DND-41 (cell line): ENCODE data around the gene KRT6B.

Experiments used
- CTCF ChIP-seq: IDR thresholded peaks from 2 replicates; pipeline ENCODE4 v1.5.1; 2012; ENCODE audit warnings: borderline replicate concordance, low read length, moderate library complexity, mild to moderate bottlenecking; ENCODE audit not compliant: poor library complexity, severe bottlenecking; ENCODE audit errors: extremely low read depth
- EZH2 ChIP-seq: IDR thresholded peaks from 3 replicates; pipeline ENCODE4 v1.6.1; 2012; ENCODE audit warnings: borderline replicate concordance, low read depth, mild to moderate bottlenecking, moderate library complexity, low read length, inconsistent platforms; ENCODE audit not compliant: severe bottlenecking

DNA sequence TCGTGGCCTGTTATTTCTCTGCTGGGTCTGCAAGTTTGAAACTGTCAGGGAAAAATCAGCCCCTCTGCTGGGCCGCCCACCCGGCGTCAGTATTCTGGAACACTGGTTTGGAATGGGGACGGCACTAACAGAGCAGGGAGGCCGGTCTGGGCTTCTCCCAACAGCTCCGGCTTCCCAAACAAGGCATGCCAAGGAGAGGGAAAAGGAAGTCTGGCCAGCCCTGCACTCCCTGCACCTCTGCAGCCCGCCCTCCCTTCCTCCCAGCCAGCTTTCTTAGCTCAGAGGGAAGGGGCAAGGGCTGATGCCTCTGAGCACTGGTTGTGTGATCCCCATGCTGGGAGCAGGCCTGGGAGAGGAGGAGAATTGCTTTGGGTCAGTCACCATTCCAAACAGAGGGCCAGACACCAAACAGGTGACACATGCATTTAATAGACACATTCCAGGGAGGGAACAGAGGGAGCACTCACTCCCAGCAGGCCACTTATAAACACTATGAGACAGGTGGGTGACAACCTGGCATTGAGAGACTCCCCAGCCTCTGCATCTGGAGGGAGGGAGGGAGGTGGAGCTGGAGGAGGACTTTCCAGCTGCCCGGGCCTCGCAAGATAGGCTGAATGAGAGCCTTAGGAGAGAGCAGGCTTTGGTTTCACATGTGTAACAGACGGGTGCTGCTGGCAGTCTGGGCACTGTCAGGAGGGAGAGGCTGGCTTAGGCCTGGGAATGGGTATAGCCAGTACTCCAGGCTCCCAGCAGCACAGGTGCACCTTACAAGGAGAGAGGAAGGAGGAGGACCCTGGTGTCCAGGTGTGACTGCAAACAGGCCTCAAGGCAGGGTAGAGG lies 28.1 kb downstream of the KRT6B start:
- TF ChIP-seq CTCF (no peak), EZH2 (no peak)
